GM12864 (cell line): ENCODE data around the gene OXT.

ENCODE experiments used
- DNase-seq: peaks from one replicate; pipeline ENCODE4 v3.0.0-alpha.2; 2011; ENCODE audit warnings: low read depth
- H3K4me3 ChIP-seq: 2 replicates; pipeline ENCODE4 v1.5.1; 2011; ENCODE audit warnings: mild to moderate bottlenecking, low read depth, low read length, control low read depth
- CTCF ChIP-seq: IDR thresholded peaks from 2 replicates; pipeline ENCODE4 v1.5.1; 2011; ENCODE audit warnings: low read depth, mild to moderate bottlenecking, moderate library complexity, low read length, control low read depth, inconsistent platforms; ENCODE audit errors: missing control alignments

The OXT gene

GRCh38 chr20:3082955-3083952, 11.8 kb downstream of the OXT start:
- H3K4me3 ChIP-seq, result no peak overlapping the region
- no peak for DNase-seq
- TF ChIP-seq CTCF, result no peak

- no peak for DNase-seq
- no peak within 1 kb of the TSS for H3K4me3 ChIP-seq
Observed at GRCh38 chr20:3084283-3084985, 13.0 kb downstream of the OXT start, which contains the start of gene AVP. Gene AVP (minus strand): TSS chr20:3084724. CDS start chr20:3084674, 50 bp downstream.

GRCh38 chr20:3084986-3085360, 13.6 kb downstream of the OXT start:
- no peak for TF ChIP-seq CTCF
- DNase-seq, result no peak
- no peak overlapping the region for H3K4me3 ChIP-seq

More at GRCh38 chr20:3084283-3084985, 13.0 kb downstream of the OXT start, which contains the start of gene AVP:
- no peak for TF ChIP-seq CTCF

- TF ChIP-seq CTCF, result no peak
- H3K4me3 ChIP-seq, result no peak overlapping the region
- no peak for DNase-seq
Observed at GRCh38 chr20:3085571-3086072, 14.2 kb downstream of the OXT start.

- DNase-seq, result no peak
- H3K4me3 ChIP-seq, result no peak overlapping the region
- no peak for TF ChIP-seq CTCF
Observed at GRCh38 chr20:3088031-3088430, 16.6 kb downstream of the OXT start.

GRCh38 chr20:3090565-3090964, 19.1 kb downstream of the OXT start:
- no peak for TF ChIP-seq CTCF
- no peak overlapping the region for H3K4me3 ChIP-seq
- DNase-seq, result no peak
